HG03097 (cell line): ENCODE data around the gene SPATA45.

Source experiments
- ATAC-seq: cut with Tn5 transposase; IDR thresholded peaks from one replicate; pipeline ENCODE4 v1.9.1; 2021; ENCODE audit not compliant: unreplicated experiment, low FRiP score

SPATA45 gene

GRCh38 chr1:212833211-212834207 is 13.9 kb downstream of the SPATA45 start:
- ATAC-seq: peak; percentile 72

GRCh38 chr1:212828395-212828794 is 19.1 kb downstream of the SPATA45 start:
- ATAC-seq: no peak

- no peak for ATAC-seq
Observed at GRCh38 chr1:212827831-212828278, 19.6 kb downstream of the SPATA45 start.

GRCh38 chr1:212827171-212827776 is 20.2 kb downstream of the SPATA45 start:
- ATAC-seq: no peak

GRCh38 chr1:212825798-212826452 is 21.5 kb downstream of the SPATA45 start:
- ATAC-seq: no peak

GRCh38 chr1:212824201-212824600 is 23.2 kb downstream of the SPATA45 start:
- no peak for ATAC-seq

- ATAC-seq: no peak
Observed at GRCh38 chr1:212822956-212823355, 24.5 kb downstream of the SPATA45 start.

GRCh38 chr1:212820969-212821368 is 26.5 kb downstream of the SPATA45 start:
- ATAC-seq: no peak

- ATAC-seq: no peak
Observed at GRCh38 chr1:212819726-212820125, 27.7 kb downstream of the SPATA45 start.

- ATAC-seq: no peak
Observed at GRCh38 chr1:212816567-212817278, 30.7 kb downstream of the SPATA45 start.

- no peak for ATAC-seq
Observed at GRCh38 chr1:212814537-212815334, 32.7 kb downstream of the SPATA45 start.

- ATAC-seq: no peak
Observed at GRCh38 chr1:212805767-212806166, 41.7 kb downstream of the SPATA45 start.

- ATAC-seq: no peak
Observed at GRCh38 chr1:212797681-212798080, 49.8 kb downstream of the SPATA45 start.

GRCh38 chr1:212794561-212795014 is 52.9 kb downstream of the SPATA45 start:
- peak; percentile 69 for ATAC-seq

- ATAC-seq: no peak
Observed at GRCh38 chr1:212792396-212792908, 55.0 kb downstream of the SPATA45 start.

GRCh38 chr1:212791676-212792395 is 55.6 kb downstream of the SPATA45 start, which contains the start of the genes NSL1 and TATDN3:
NSL1 (minus strand) TSS chr1:212791777; CDS start chr1:212791763, 14 bp downstream.
TATDN3 (plus strand) TSS chr1:212791894; CDS start chr1:212791922, 28 bp downstream.
- peak; percentile 73 for ATAC-seq

- ATAC-seq: no peak
Observed at GRCh38 chr1:212791261-212791675, 56.2 kb downstream of the SPATA45 start.

GRCh38 chr1:212785871-212786270 is 61.6 kb downstream of the SPATA45 start:
- no peak for ATAC-seq
